Right atrium auricular region (tissue), 2 donors: ENCODE results near the gene LATS2. TPM values are rescaled to one million over a fixed set of nuclear protein-coding genes. Genes with fewer than 3 reads are reported as not detected.

Experiments used
- DNase-seq: peaks from one replicate; pipeline ENCODE4 v3.0.0-alpha.2; 2019; ENCODE audit warnings: low spot score
- H3K27ac ChIP-seq, 2 donors: fragments of 200-600 bp; sonication (generic); 1 replicate in 1 of 2; 2 replicates in 1 of 2; pipeline ENCODE4 v1.5.1; 2016 to 2019
- H3K27me3 ChIP-seq, 2 donors: fragments of 200-600 bp; sonication (generic); one replicate each; pipeline versions ENCODE4 v1.5.1 to v1.6.0; 2017 to 2019
- H3K36me3 ChIP-seq: fragments of 200-600 bp; sonication (generic); one replicate; pipeline ENCODE4 v1.5.1; 2016
- H3K4me1 ChIP-seq, 2 donors: fragments of 200-600 bp; sonication (generic); one replicate each; pipeline versions ENCODE4 v1.5.1 to v1.6.0; 2017 to 2019
- H3K4me3 ChIP-seq, 2 donors: fragments of 200-600 bp; sonication (generic); 1 replicate in 1 of 2; 2 replicates in 1 of 2; pipeline ENCODE4 v1.5.1; 2017 to 2019; ENCODE audit warnings: mild to moderate bottlenecking in 1 of 2, moderate library complexity in 1 of 2
- H3K9me3 ChIP-seq, 2 donors: fragments of 200-600 bp; sonication (generic); one replicate each; pipeline ENCODE4 v1.5.1; 2019
- total RNA-seq, 2 donors: library from RNA; depleted of rRNA; stranded (reverse); fragments of >200 nt; gene quantifications; one replicate each; pipeline ENCODE4 v1.1.0, GENCODE V29; 2016
- TF ChIP-seq, protein P1 (sequence below), 2 donors: fragments of 200-600 bp; sonication (generic); IDR thresholded peaks; one replicate each; pipeline ENCODE4 v1.5.1; 2019; ENCODE audit warnings: antibody characterized with exemption in 2 of 2

Gene LATS2
- total RNA-seq, 2 donors from 2014 or later: 20.9 to 33.3 TPM

DNA sequence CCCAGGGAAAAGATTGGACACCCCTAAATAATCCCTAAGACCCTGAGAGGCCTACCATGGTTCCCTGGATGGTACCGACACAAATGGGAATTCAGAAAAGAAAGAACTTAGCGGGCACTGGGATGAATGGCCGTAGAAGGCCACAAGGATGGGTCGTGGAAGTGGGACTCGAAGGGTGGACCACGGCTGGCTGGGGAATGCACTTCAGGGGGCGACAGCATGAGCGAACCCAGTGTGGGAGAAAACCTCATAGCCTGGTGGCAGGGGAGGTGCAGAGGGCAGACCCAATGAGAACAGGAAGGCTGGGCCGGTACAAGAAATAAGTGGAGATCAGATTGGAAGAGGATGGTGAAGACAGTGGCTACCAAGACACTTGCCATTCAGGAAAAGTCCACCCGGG lies 28.7 kb downstream of the LATS2 start:
- peak; percentile 34 for DNase-seq
- peak overlapping the region; percentile 78 to 92 for H3K27ac ChIP-seq
- H3K4me1 ChIP-seq: peaks cover 0 to 62% of the 10 kb centered on the region in 2 donors
- no peaks in the 10 kb centered on the region for H3K36me3 ChIP-seq
- H3K4me3 ChIP-seq: peak overlapping the region in 1 of 2 donors; percentile 1
- TF ChIP-seq, protein P1, sequence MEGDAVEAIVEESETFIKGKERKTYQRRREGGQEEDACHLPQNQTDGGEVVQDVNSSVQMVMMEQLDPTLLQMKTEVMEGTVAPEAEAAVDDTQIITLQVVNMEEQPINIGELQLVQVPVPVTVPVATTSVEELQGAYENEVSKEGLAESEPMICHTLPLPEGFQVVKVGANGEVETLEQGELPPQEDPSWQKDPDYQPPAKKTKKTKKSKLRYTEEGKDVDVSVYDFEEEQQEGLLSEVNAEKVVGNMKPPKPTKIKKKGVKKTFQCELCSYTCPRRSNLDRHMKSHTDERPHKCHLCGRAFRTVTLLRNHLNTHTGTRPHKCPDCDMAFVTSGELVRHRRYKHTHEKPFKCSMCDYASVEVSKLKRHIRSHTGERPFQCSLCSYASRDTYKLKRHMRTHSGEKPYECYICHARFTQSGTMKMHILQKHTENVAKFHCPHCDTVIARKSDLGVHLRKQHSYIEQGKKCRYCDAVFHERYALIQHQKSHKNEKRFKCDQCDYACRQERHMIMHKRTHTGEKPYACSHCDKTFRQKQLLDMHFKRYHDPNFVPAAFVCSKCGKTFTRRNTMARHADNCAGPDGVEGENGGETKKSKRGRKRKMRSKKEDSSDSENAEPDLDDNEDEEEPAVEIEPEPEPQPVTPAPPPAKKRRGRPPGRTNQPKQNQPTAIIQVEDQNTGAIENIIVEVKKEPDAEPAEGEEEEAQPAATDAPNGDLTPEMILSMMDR (IDR thresholded peaks at IDR 0.05): no peak
- H3K27me3 ChIP-seq: no peaks in the 10 kb centered on the region
- no peaks in the 10 kb centered on the region for H3K9me3 ChIP-seq

DNA sequence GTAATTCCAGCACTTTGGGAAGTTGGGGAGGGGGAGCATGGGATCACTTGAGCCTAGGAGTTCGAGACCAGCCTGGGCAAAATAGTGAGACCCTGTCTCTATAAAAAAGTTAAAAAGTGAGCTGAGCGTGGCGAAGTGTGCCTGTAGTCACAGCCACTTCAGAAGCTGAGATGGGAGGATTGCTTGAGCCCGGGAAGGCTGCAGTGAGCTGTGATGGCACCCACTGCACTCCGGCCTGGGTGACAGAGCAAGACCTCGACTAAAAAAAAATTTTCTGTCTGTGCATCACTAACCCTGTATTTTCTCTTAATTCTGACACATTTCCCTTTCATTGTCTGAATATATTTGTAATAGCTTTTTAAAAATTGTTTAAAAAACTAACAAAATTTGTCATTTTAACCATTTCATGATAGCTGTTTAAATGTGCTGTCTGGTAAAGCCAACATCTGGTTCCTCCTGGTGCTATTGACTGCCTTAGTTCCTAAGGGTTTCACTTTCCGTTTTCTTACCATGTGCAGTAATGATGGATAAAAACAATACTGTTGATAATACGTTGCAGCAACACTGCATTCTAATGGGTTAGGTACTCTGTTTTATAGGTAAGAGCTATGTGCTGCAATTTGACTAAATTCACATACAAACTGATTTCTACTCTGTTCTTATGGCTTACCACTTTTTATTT lies 29.7 kb downstream of the LATS2 start:
- H3K27me3 ChIP-seq: no peaks in the 10 kb centered on the region
- H3K27ac ChIP-seq: peak overlapping the region; percentile 78 to 92
- DNase-seq: peak; percentile 50
- TF ChIP-seq, protein P1 (IDR thresholded peaks at IDR 0.05): no peak
- peaks cover 0 to 58% of the 10 kb centered on the region in 2 donors for H3K4me1 ChIP-seq
- H3K36me3 ChIP-seq: no peaks in the 10 kb centered on the region
- no peak overlapping the region for H3K4me3 ChIP-seq
- H3K9me3 ChIP-seq: no peaks in the 10 kb centered on the region

DNA sequence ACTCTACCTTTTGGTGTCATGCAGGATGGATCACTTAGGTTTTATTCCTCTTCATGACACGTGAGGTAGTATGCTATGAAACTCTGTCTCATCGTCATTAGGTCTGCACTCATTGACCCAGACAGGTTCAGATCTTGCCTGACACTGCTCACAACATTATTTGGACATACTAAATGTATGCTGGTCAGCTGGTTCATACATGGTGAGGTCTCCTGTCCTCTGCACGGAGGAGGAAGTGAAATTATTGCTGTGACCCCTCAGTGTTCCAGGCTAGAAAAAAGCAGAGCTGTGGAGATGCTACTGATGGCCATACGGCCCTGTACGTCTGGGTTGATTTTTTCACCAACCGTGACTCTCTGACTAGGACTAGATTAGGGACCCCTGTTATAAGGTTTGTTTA lies 35.8 kb downstream of the LATS2 start:
- TF ChIP-seq, protein P1 (IDR thresholded peaks at IDR 0.05): no peak
- peak; percentile 5 for DNase-seq
- no peaks in the 10 kb centered on the region for H3K9me3 ChIP-seq
- no peak overlapping the region for H3K27ac ChIP-seq
- no peaks in the 10 kb centered on the region for H3K27me3 ChIP-seq
- H3K4me1 ChIP-seq: peaks cover 0 to 28% of the 10 kb centered on the region in 2 donors
- no peak overlapping the region for H3K4me3 ChIP-seq
- H3K36me3 ChIP-seq: no peaks in the 10 kb centered on the region

DNA sequence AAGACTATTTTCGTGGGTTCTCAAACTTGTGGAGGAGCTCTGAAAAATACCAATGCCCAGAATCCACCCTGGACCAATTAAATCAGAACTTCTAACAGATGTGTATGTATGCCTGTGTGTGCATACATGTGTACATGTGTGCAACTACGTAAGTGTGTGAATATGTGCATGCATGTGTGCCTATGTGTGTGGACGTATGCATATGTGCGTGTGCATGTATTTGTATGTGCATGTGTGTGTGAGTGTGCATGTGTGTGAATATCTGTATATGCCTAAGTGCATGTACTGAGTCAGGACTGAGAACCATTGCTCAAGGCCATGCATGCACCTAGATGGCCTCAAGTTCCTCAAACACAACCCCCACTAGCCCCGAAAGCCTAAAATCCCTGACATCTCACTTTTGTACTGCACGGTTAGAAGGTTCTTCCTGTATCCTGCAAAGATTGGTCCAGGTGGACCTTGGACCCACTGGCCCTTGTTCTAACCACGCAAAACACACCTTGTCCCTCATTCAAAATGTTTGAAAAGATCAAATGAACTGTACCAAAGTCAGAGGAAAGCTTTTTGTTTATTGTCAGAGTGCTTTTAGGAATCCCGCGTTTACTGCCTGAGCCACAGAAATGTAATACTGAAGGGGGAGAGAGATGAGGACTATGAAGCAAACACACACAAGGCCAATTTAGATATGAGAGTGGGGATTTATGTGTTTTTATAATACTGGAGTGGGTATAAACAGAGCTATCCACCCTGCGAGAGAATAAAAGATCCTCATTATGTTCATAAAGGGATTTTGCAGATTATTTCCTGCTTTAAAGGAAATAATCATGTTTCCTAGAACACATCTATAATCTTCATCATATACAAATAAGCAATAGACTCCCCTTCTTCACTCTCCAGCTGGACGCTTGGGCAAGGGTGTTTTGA lies 39.1 kb downstream of the LATS2 start:
- peak; percentile 5 for DNase-seq
- Histone ChIP-seq H3K27ac (peak overlapping the region in 1 of 2 donors; percentile 54), H3K36me3 (no peaks in the 10 kb centered on the region), H3K9me3 (no peaks in the 10 kb centered on the region), H3K4me3 (no peak overlapping the region), H3K27me3 (no peaks in the 10 kb centered on the region), H3K4me1 (peaks cover 0 to 47% of the 10 kb centered on the region in 2 donors)
- TF ChIP-seq, protein P1 (IDR thresholded peaks at IDR 0.05): no peak

DNA sequence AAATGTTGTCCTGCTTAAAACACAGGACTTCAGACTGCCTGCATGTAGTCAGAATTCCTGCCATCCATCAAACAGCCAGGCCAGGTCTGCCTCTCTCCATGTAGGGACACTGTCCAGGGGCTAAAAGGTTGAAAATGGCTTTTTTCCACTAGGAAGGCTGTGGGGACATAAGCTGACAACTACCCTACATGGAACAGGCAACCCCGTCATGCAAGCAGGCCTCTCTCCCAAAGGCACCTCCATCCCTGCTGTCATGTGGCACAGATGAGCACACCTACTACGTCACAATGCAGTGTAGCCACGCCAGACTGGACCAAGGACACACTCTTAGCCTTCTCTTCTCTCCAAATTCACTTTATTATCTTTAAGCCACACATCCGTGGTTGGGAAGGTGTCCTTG lies 40.8 kb downstream of the LATS2 start:
- H3K4me3 ChIP-seq: no peak overlapping the region

More for the DNA sequence above, 40.8 kb downstream of the LATS2 start:
- no peak for DNase-seq
- TF ChIP-seq, protein P1 (IDR thresholded peaks at IDR 0.05): no peak
- Histone ChIP-seq H3K27me3 (no peaks in the 10 kb centered on the region), H3K9me3 (no peaks in the 10 kb centered on the region), H3K27ac (peak overlapping the region; percentile 54 to 59), H3K36me3 (no peaks in the 10 kb centered on the region), H3K4me1 (peaks cover 0 to 64% of the 10 kb centered on the region in 2 donors)
